ENCODE results near the gene LDB3. TPM values are rescaled to one million over a fixed set of nuclear protein-coding genes. Genes with fewer than 3 reads are reported as not detected.

Gene LDB3
- total and polyA plus RNA-seq, 9 of the 15 experiments (the other 6 are each of a cell fraction or from before 2014, with no cell fraction given), result 0.03 TPM; not detected in 8

DNA sequence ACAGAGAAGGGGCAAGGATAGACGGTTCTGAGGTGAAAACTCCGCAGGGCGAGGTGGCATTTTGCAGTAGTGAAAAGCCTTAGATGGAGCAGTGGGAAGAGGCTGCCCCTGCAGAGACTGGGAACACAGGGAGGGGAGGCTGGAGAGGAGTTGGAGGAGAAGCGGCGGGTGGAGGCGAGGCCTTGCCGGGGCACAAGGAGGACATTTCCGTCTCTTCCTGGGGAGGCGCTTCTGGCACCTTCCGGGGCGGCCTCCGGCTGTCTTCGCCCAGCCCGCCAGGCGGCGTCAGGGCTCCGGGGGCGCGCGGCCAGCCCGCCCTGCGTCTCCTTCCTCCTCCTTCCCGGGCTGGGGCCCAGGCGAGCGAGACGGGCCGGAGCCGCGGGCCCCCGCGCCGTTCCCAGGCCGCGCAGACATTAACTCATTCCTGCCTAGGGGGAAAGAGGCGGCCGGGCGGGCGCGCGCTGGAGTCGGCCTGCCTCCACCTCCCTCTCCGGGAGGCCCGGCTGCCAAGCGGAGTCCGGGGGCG lies 42.7 kb downstream of the LDB3 start (continued):
- TF ChIP-seq, protein P1, sequence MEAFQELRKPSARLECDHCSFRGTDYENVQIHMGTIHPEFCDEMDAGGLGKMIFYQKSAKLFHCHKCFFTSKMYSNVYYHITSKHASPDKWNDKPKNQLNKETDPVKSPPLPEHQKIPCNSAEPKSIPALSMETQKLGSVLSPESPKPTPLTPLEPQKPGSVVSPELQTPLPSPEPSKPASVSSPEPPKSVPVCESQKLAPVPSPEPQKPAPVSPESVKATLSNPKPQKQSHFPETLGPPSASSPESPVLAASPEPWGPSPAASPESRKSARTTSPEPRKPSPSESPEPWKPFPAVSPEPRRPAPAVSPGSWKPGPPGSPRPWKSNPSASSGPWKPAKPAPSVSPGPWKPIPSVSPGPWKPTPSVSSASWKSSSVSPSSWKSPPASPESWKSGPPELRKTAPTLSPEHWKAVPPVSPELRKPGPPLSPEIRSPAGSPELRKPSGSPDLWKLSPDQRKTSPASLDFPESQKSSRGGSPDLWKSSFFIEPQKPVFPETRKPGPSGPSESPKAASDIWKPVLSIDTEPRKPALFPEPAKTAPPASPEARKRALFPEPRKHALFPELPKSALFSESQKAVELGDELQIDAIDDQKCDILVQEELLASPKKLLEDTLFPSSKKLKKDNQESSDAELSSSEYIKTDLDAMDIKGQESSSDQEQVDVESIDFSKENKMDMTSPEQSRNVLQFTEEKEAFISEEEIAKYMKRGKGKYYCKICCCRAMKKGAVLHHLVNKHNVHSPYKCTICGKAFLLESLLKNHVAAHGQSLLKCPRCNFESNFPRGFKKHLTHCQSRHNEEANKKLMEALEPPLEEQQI (IDR thresholded peaks at IDR 0.05), result no peak; the same call in 1 of the 2 replicates
- TF ChIP-seq ZNF133 (CRISPR knock-in tag; IDR thresholded peaks at IDR 0.05) (no peak), CBFB (CRISPR knock-in tag; IDR thresholded peaks at IDR 0.05) (no peak), ILK (tag; IDR thresholded peaks at IDR 0.05; ENCODE audit: borderline replicate concordance, low read depth) (no peak), PHB (CRISPR knock-in tag; IDR thresholded peaks at IDR 0.05) (no peak), JUND (IDR thresholded peaks at IDR 0.05; ENCODE audit: borderline replicate concordance, low read depth, low read length) (no peak), JUND (tag; IDR thresholded peaks at IDR 0.05; ENCODE audit: borderline replicate concordance, low read depth, low read length) (no peak; the same call in 2 of the 3 replicates)
- TF ChIP-seq, protein P2, sequence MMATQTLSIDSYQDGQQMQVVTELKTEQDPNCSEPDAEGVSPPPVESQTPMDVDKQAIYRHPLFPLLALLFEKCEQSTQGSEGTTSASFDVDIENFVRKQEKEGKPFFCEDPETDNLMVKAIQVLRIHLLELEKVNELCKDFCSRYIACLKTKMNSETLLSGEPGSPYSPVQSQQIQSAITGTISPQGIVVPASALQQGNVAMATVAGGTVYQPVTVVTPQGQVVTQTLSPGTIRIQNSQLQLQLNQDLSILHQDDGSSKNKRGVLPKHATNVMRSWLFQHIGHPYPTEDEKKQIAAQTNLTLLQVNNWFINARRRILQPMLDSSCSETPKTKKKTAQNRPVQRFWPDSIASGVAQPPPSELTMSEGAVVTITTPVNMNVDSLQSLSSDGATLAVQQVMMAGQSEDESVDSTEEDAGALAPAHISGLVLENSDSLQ (IDR thresholded peaks at IDR 0.05), result no peak
- TF ChIP-seq, protein P3, sequence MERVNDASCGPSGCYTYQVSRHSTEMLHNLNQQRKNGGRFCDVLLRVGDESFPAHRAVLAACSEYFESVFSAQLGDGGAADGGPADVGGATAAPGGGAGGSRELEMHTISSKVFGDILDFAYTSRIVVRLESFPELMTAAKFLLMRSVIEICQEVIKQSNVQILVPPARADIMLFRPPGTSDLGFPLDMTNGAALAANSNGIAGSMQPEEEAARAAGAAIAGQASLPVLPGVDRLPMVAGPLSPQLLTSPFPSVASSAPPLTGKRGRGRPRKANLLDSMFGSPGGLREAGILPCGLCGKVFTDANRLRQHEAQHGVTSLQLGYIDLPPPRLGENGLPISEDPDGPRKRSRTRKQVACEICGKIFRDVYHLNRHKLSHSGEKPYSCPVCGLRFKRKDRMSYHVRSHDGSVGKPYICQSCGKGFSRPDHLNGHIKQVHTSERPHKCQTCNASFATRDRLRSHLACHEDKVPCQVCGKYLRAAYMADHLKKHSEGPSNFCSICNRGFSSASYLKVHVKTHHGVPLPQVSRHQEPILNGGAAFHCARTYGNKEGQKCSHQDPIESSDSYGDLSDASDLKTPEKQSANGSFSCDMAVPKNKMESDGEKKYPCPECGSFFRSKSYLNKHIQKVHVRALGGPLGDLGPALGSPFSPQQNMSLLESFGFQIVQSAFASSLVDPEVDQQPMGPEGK (CRISPR knock-in tag; IDR thresholded peaks at IDR 0.05; ENCODE audit: borderline replicate concordance), result no peak
- TF ChIP-seq, protein P4, sequence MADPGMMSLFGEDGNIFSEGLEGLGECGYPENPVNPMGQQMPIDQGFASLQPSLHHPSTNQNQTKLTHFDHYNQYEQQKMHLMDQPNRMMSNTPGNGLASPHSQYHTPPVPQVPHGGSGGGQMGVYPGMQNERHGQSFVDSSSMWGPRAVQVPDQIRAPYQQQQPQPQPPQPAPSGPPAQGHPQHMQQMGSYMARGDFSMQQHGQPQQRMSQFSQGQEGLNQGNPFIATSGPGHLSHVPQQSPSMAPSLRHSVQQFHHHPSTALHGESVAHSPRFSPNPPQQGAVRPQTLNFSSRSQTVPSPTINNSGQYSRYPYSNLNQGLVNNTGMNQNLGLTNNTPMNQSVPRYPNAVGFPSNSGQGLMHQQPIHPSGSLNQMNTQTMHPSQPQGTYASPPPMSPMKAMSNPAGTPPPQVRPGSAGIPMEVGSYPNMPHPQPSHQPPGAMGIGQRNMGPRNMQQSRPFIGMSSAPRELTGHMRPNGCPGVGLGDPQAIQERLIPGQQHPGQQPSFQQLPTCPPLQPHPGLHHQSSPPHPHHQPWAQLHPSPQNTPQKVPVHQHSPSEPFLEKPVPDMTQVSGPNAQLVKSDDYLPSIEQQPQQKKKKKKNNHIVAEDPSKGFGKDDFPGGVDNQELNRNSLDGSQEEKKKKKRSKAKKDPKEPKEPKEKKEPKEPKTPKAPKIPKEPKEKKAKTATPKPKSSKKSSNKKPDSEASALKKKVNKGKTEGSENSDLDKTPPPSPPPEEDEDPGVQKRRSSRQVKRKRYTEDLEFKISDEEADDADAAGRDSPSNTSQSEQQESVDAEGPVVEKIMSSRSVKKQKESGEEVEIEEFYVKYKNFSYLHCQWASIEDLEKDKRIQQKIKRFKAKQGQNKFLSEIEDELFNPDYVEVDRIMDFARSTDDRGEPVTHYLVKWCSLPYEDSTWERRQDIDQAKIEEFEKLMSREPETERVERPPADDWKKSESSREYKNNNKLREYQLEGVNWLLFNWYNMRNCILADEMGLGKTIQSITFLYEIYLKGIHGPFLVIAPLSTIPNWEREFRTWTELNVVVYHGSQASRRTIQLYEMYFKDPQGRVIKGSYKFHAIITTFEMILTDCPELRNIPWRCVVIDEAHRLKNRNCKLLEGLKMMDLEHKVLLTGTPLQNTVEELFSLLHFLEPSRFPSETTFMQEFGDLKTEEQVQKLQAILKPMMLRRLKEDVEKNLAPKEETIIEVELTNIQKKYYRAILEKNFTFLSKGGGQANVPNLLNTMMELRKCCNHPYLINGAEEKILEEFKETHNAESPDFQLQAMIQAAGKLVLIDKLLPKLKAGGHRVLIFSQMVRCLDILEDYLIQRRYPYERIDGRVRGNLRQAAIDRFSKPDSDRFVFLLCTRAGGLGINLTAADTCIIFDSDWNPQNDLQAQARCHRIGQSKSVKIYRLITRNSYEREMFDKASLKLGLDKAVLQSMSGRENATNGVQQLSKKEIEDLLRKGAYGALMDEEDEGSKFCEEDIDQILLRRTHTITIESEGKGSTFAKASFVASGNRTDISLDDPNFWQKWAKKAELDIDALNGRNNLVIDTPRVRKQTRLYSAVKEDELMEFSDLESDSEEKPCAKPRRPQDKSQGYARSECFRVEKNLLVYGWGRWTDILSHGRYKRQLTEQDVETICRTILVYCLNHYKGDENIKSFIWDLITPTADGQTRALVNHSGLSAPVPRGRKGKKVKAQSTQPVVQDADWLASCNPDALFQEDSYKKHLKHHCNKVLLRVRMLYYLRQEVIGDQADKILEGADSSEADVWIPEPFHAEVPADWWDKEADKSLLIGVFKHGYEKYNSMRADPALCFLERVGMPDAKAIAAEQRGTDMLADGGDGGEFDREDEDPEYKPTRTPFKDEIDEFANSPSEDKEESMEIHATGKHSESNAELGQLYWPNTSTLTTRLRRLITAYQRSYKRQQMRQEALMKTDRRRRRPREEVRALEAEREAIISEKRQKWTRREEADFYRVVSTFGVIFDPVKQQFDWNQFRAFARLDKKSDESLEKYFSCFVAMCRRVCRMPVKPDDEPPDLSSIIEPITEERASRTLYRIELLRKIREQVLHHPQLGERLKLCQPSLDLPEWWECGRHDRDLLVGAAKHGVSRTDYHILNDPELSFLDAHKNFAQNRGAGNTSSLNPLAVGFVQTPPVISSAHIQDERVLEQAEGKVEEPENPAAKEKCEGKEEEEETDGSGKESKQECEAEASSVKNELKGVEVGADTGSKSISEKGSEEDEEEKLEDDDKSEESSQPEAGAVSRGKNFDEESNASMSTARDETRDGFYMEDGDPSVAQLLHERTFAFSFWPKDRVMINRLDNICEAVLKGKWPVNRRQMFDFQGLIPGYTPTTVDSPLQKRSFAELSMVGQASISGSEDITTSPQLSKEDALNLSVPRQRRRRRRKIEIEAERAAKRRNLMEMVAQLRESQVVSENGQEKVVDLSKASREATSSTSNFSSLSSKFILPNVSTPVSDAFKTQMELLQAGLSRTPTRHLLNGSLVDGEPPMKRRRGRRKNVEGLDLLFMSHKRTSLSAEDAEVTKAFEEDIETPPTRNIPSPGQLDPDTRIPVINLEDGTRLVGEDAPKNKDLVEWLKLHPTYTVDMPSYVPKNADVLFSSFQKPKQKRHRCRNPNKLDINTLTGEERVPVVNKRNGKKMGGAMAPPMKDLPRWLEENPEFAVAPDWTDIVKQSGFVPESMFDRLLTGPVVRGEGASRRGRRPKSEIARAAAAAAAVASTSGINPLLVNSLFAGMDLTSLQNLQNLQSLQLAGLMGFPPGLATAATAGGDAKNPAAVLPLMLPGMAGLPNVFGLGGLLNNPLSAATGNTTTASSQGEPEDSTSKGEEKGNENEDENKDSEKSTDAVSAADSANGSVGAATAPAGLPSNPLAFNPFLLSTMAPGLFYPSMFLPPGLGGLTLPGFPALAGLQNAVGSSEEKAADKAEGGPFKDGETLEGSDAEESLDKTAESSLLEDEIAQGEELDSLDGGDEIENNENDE (IDR thresholded peaks at IDR 0.05; ENCODE audit: low read depth, low read length), result no peak
